Activated CD8-positive, alpha-beta memory T cell treated with anti-CD3 and anti-CD28 coated beads, Interleukin-2, amount 50 U/mL, for 48 hours (primary cell): ENCODE measurements around the gene NBEA.

ENCODE experiments used
- DNase-seq: peaks from one replicate; pipeline ENCODE4 v3.0.0-alpha.2; 2020

Gene NBEA

GRCh38 chr13:35526577-35526976 lies 584.5 kb downstream of the NBEA start:
- no peak for DNase-seq

GRCh38 chr13:35527451-35527850 lies 585.4 kb downstream of the NBEA start:
- no peak for DNase-seq

- no peak for DNase-seq
These were observed 588.1 kb downstream of the NBEA start for GRCh38 chr13:35530147-35530546.

- DNase-seq: no peak
These were observed 588.5 kb downstream of the NBEA start for GRCh38 chr13:35530581-35530980.

GRCh38 chr13:35531526-35531925 lies 589.5 kb downstream of the NBEA start:
- no peak for DNase-seq

- DNase-seq: no peak
These were observed 592.3 kb downstream of the NBEA start for GRCh38 chr13:35534343-35534742.

GRCh38 chr13:35548790-35549189 lies 606.7 kb downstream of the NBEA start:
- no peak for DNase-seq

- no peak for DNase-seq
These were observed 607.4 kb downstream of the NBEA start for GRCh38 chr13:35549481-35549880.

- no peak for DNase-seq
These were observed 610.2 kb downstream of the NBEA start for GRCh38 chr13:35552172-35552844.

GRCh38 chr13:35554972-35555623 lies 613.0 kb downstream of the NBEA start:
- no peak for DNase-seq

- no peak for DNase-seq
These were observed 615.4 kb downstream of the NBEA start for GRCh38 chr13:35557475-35557874.

- no peak for DNase-seq
These were observed 619.5 kb downstream of the NBEA start for GRCh38 chr13:35561540-35561939.

- no peak for DNase-seq
These were observed 623.2 kb downstream of the NBEA start for GRCh38 chr13:35565273-35565672.

GRCh38 chr13:35566340-35566739 lies 624.3 kb downstream of the NBEA start:
- no peak for DNase-seq

- DNase-seq: no peak
These were observed 625.4 kb downstream of the NBEA start for GRCh38 chr13:35567406-35567980.

GRCh38 chr13:35573639-35574038 lies 631.6 kb downstream of the NBEA start:
- DNase-seq: no peak

GRCh38 chr13:35592457-35592856 lies 650.4 kb downstream of the NBEA start:
- DNase-seq: no peak

- no peak for DNase-seq
These were observed 651.6 kb downstream of the NBEA start for GRCh38 chr13:35593651-35594050.

GRCh38 chr13:35594096-35594495 lies 652.0 kb downstream of the NBEA start:
- DNase-seq: no peak

- no peak for DNase-seq
These were observed 653.1 kb downstream of the NBEA start for GRCh38 chr13:35595181-35595580.

GRCh38 chr13:35596321-35597030 lies 654.4 kb downstream of the NBEA start:
- no peak for DNase-seq

- no peak for DNase-seq
These were observed 655.4 kb downstream of the NBEA start for GRCh38 chr13:35597451-35597850.

- no peak for DNase-seq
These were observed 656.2 kb downstream of the NBEA start for GRCh38 chr13:35598233-35598632.
